GM12891 (cell line): Measurements from ENCODE around the gene SNCB.

Experiments used
- DNase-seq: peaks from one replicate; pipeline ENCODE4 v3.0.0; 2011; ENCODE audit warnings: low spot score; ENCODE audit not compliant: insufficient read length
- FAIRE-seq: peaks from 2 replicates; lab custom pipeline; 2011; peaks lifted over from hg19 to GRCh38; lab: Jason Lieb, UNC
- PAX5 ChIP-seq: IDR thresholded peaks from 2 replicates; pipeline ENCODE4 v1.6.1; 2011; ENCODE audit warnings: low read length, moderate library complexity, mild to moderate bottlenecking; ENCODE audit not compliant: insufficient read depth, severe bottlenecking
- POLR2A ChIP-seq: IDR thresholded peaks from 2 replicates; pipeline ENCODE4 v1.6.1; 2011; ENCODE audit warnings: low read depth, low read length, control low read depth
- POLR2AphosphoS5 ChIP-seq: IDR thresholded peaks from 2 replicates; pipeline ENCODE4 v1.6.1; 2011; ENCODE audit warnings: low read depth, low read length, control low read depth
- POU2F2 ChIP-seq: IDR thresholded peaks from 2 replicates; pipeline ENCODE4 v1.6.1; 2011; ENCODE audit warnings: low read depth, mild to moderate bottlenecking, control low read depth, low read length, moderate library complexity
- SPI1 ChIP-seq: IDR thresholded peaks from 2 replicates; pipeline ENCODE4 v1.6.1; 2011; ENCODE audit warnings: low read depth, low read length, control low read depth
- TAF1 ChIP-seq: IDR thresholded peaks from 2 replicates; pipeline ENCODE4 v1.6.1; 2011; ENCODE audit warnings: low read depth, low read length, control low read depth

SNCB gene

GRCh38 chr5:176637556-176637955 is 7.2 kb upstream of the SNCB start:
- TF ChIP-seq POLR2AphosphoS5 (no peak), POLR2A (no peak), PAX5 (no peak), POU2F2 (no peak), TAF1 (no peak), SPI1 (no peak)
- no peak for FAIRE-seq
- no peak for DNase-seq

- FAIRE-seq (no peak), DNase-seq (no peak)
- TF ChIP-seq POLR2A (no peak), POU2F2 (no peak), TAF1 (no peak), SPI1 (no peak), PAX5 (no peak), POLR2AphosphoS5 (no peak)
Measured at GRCh38 chr5:176636426-176636825, 6.1 kb upstream of the SNCB start.

DNA sequence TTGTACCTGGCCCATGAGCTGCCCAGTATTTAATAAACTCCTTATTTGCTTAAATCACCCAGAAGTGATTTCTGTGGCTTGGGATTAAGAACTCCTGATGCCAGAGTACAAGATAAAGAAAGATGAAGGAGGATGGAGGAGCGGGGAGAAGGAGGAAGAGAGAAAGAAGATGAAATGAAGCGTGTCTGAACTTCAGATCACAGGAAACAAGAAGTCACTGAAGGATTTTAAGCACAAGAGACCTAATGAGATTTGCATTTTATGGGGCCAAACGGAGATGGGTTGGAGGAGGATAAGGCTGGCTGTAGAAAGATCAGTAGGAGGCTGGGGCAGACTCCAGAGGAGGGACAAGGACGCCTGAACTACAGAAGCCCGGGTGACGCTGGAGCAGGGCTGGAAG is 3.3 kb upstream of the SNCB start:
- DNase-seq = no peak
- TF ChIP-seq TAF1 = no peak
- TF ChIP-seq SPI1 = peak; percentile 38; the same call in 1 of the 2 replicates
- FAIRE-seq = no peak

GRCh38 chr5:176632745-176633144 is 2.4 kb upstream of the SNCB start:
- no peak for TF ChIP-seq TAF1
- no peak for TF ChIP-seq POLR2A
- no peak for TF ChIP-seq PAX5
- TF ChIP-seq SPI1 = no peak
- DNase-seq = no peak
- FAIRE-seq = no peak

GRCh38 chr5:176631383-176632200 is 1.3 kb upstream of the SNCB start:
- TF ChIP-seq POU2F2 (no peak), TAF1 (no peak), PAX5 (no peak), POLR2AphosphoS5 (no peak), SPI1 (no peak), POLR2A (no peak)
- no peak for FAIRE-seq

DNA sequence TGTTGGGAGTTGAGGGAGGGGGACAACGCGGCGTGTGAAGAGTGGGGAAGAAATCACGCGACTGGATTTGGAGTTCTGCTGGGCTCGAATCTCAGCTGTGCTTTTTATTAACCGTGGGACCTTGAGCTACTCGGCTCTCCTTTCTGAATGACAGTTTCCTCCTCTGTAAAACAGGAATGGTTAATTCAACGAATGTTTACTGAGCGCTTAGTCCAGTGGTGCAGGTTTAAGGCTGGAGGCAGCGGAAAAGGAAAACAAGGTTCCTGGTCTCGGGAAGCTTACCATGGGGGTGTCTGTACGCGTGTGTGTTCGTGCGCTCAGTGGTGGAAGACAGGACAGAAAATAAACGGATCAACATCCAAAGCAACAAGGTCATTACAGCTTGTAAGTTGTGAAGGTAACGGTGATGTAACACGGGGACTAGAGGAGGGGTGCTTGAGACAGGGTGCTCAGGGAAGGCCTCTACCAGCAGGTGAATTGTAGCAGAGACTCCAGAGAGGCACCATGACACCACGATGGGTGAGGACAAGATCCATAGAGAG is 418 bp upstream of the SNCB start:
- FAIRE-seq = peak; percentile 52
- DNase-seq = no peak
- TF ChIP-seq POLR2AphosphoS5 (no peak), SPI1 (no peak), POU2F2 (no peak), TAF1 (no peak), POLR2A (no peak), PAX5 (no peak)

More at GRCh38 chr5:176631383-176632200, 1.3 kb upstream of the SNCB start:
- no peak for DNase-seq

GRCh38 chr5:176629317-176629852 is 949 bp downstream of the SNCB start:
- no peak for FAIRE-seq
- DNase-seq = no peak
- no peak for TF ChIP-seq POLR2A
- TF ChIP-seq PAX5 = no peak
- no peak for TF ChIP-seq SPI1
- TF ChIP-seq TAF1 = no peak
- TF ChIP-seq POLR2AphosphoS5 = no peak
- TF ChIP-seq POU2F2 = no peak

- DNase-seq (no peak), FAIRE-seq (no peak)
- no peak for TF ChIP-seq POU2F2
- TF ChIP-seq TAF1 = no peak
- TF ChIP-seq PAX5 = no peak
- no peak for TF ChIP-seq POLR2AphosphoS5
- TF ChIP-seq POLR2A = no peak
- no peak for TF ChIP-seq SPI1
Measured at GRCh38 chr5:176628406-176629228, 1.7 kb downstream of the SNCB start.

- FAIRE-seq (no peak), DNase-seq (no peak)
- no peak for TF ChIP-seq PAX5
Measured at GRCh38 chr5:176627582-176627981, 2.8 kb downstream of the SNCB start.

DNA sequence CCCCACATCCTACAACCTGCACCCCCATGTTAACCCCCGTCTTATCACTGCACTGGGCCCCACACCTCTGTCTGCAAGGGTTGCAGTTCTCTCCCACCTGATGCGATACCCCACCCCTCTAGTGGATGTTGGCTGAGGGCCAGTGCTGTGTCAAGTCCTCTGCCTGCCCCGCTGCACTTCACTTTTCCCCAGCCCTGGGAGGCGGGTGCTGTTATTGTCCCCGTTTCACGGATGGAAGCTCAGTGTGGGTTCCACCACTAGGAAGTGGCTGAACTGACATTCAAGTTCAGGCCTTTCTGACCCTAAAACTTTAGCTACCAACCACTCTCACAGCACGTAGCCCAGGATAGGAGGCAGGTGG is 3.5 kb downstream of the SNCB start:
- no peak for DNase-seq
- FAIRE-seq = no peak

More for the DNA sequence above, 3.5 kb downstream of the SNCB start:
- TF ChIP-seq TAF1 = no peak
- TF ChIP-seq POU2F2 = no peak
- no peak for TF ChIP-seq SPI1
- TF ChIP-seq POLR2AphosphoS5 = no peak
- no peak for TF ChIP-seq POLR2A
